B cell (primary cell): ENCODE data around the gene CGB3. TPM values are rescaled to one million over a fixed set of nuclear protein-coding genes. Genes with fewer than 3 reads are reported as not detected.

ENCODE experiments used
- ATAC-seq: fragments of 200-7000 bp; cut with Tn5 transposase; one replicate; pipeline ENCODE4 v1.10.0; 2021; ENCODE audit warnings: low read depth, mild to moderate bottlenecking, moderate number of reproducible peaks, moderate library complexity
- CTCF ChIA-PET: fragments of 350-600 bp; sonication (Branson Sonifier 250); formaldehyde crosslinking; loops from one replicate; lab custom pipeline; 2021; ENCODE audit warnings: antibody characterized with exemption, inconsistent platforms; lab: Charles Lee
- POLR2A ChIA-PET: fragments of 350-600 bp; sonication (Branson Sonifier 250); formaldehyde crosslinking; loops from one replicate; lab custom pipeline; 2021; ENCODE audit warnings: antibody characterized with exemption; lab: Charles Lee
- DNase-seq: peaks from one replicate; pipeline ENCODE4 v3.0.0; 2013
- H2AFZ ChIP-seq: 2 replicates; pipeline ENCODE4 v1.6.1; 2012; ENCODE audit warnings: mild to moderate bottlenecking, low read depth, low read length; ENCODE audit not compliant: insufficient read depth, poor library complexity, severe bottlenecking
- H3K27ac ChIP-seq, 2 donors: 1 replicate in 1 of 2; 2 replicates in 1 of 2; pipeline ENCODE4 v1.5.1; 2012 to 2013; ENCODE audit warnings: low read length in 2 of 2, mild to moderate bottlenecking in 2 of 2, moderate library complexity in 1 of 2
- H3K27me3 ChIP-seq, 4 experiments: fragments of 200-600 bp in 1 of 4; sonication (generic) in 1 of 4; replicated peaks in 1 of 4; 1 replicate in 2 of 4; 2 replicates in 2 of 4; pipeline versions ENCODE4 v1.6.1 to v1.7.0; 2013 to 2016; ENCODE audit warnings: low read length in 3 of 4, mild to moderate bottlenecking in 2 of 4, mixed read lengths in 1 of 4, moderate library complexity in 1 of 4; ENCODE audit not compliant: insufficient read depth in 4 of 4, control insufficient read depth in 3 of 4; ENCODE audit errors: control extremely low read depth in 1 of 4
- H3K36me3 ChIP-seq, 2 experiments: replicated peaks in 1 of 2; 1 replicate in 1 of 2; 2 replicates in 1 of 2; pipeline versions ENCODE4 v1.6.1 to v1.7.1; 2013; ENCODE audit warnings: low read length in 1 of 2; ENCODE audit not compliant: insufficient read depth in 2 of 2, control insufficient read depth in 1 of 2; ENCODE audit errors: control extremely low read depth in 1 of 2, extremely low read depth in 1 of 2
- H3K4me1 ChIP-seq, 2 donors: fragments of 200-600 bp in 1 of 2; sonication (generic) in 1 of 2; 1 replicate in 1 of 2; 2 replicates in 1 of 2; pipeline versions ENCODE4 v1.5.1 to v1.6.1; 2013 to 2017; ENCODE audit warnings: low read length in 2 of 2; ENCODE audit not compliant: control insufficient read depth in 2 of 2, insufficient read depth in 2 of 2
- H3K4me2 ChIP-seq: replicated peaks from 2 replicates; pipeline ENCODE3; 2012; ENCODE audit warnings: mild to moderate bottlenecking, low read depth, low read length; ENCODE audit not compliant: poor library complexity, severe bottlenecking
- H3K4me3 ChIP-seq, 5 experiments: fragments of 200-600 bp in 1 of 5; sonication (generic) in 1 of 5; 1 replicate in 3 of 5; 2 replicates in 2 of 5; pipeline versions ENCODE4 v1.5.1 to v1.7.0; 2011 to 2016; ENCODE audit warnings: low read length in 4 of 5, mild to moderate bottlenecking in 4 of 5, low read depth in 2 of 5, control low read depth in 1 of 5, moderate library complexity in 1 of 5; ENCODE audit not compliant: insufficient read depth in 1 of 5; ENCODE audit errors: control extremely low read depth in 1 of 5, extremely low read depth in 1 of 5
- H3K79me2 ChIP-seq: fragments of 200-600 bp; sonication (generic); one replicate; pipeline ENCODE4 v1.6.0; 2016; ENCODE audit warnings: low read length; ENCODE audit not compliant: control insufficient read depth, insufficient read depth
- H3K9ac ChIP-seq: fragments of 200-600 bp; sonication (generic); 2 replicates; pipeline ENCODE4 v1.6.1; 2017; ENCODE audit warnings: mild to moderate bottlenecking, low read length, moderate library complexity
- H3K9me3 ChIP-seq, 3 donors: one replicate each; pipeline versions ENCODE4 v1.6.1 to v1.7.1; 2013; ENCODE audit warnings: low read length in 2 of 3; ENCODE audit not compliant: control insufficient read depth in 2 of 3, insufficient read depth in 1 of 3; ENCODE audit errors: control extremely low read depth in 1 of 3
- H4K20me1 ChIP-seq: 2 replicates; pipeline ENCODE4 v1.6.0; 2012; ENCODE audit warnings: mild to moderate bottlenecking, low read length; ENCODE audit not compliant: insufficient read depth, control insufficient read depth, poor library complexity, severe bottlenecking
- H3K27ac Mint-ChIP-seq: one replicate; pipeline ENCODE4 v1.8.0; 2021; ENCODE audit warnings: mixed read lengths
- H3K27me3 Mint-ChIP-seq: one replicate; pipeline ENCODE4 v1.8.0; 2021; ENCODE audit warnings: mixed read lengths
- H3K4me1 Mint-ChIP-seq: one replicate; pipeline ENCODE4 v1.8.0; 2021; ENCODE audit warnings: mixed read lengths
- H3K4me3 Mint-ChIP-seq: one replicate; pipeline ENCODE4 v1.8.0; 2021; ENCODE audit warnings: mixed read lengths
- H3K9me3 Mint-ChIP-seq: one replicate; pipeline ENCODE4 v1.8.0; 2022; ENCODE audit warnings: mixed read lengths; ENCODE audit not compliant: insufficient read depth
- EZH2 ChIP-seq: IDR thresholded peaks from 2 replicates; pipeline ENCODE4 v1.6.1; 2012; ENCODE audit warnings: borderline replicate concordance, low read depth, mild to moderate bottlenecking, moderate library complexity, low read length; ENCODE audit not compliant: insufficient read depth, poor library complexity, severe bottlenecking
- WGBS: methylation state at CpG from one replicate; pipeline ENCODE4 v1.1.5; 2013; ENCODE audit warnings: missing lambda C conversion rate; ENCODE audit not compliant: insufficient coverage; 5-methylcytosine and 5-hydroxymethylcytosine counted together
- intact Hi-C: fragments of 100-400 bp; cut with micrococcal nuclease; formaldehyde crosslinking; loops from one replicate; pipeline ENCODE4 v1.10.0; 2022
- polyA plus RNA-seq: library from polyadenylated mRNA; depleted of rRNA; stranded (reverse); fragments of >200 nt; gene quantifications from 2 replicates; pipeline ENCODE4 v1.2.3, GENCODE V29; 2012
- total RNA-seq, 2 donors: library from RNA; stranded (reverse); fragments of 120-200 nt in 1 of 2; gene quantifications; 1 replicate in 1 of 2; 2 replicates in 1 of 2; pipeline versions ENCODE4 v1.2.3 to v1.2.4, GENCODE V29; 2013 to 2022
- TF ChIP-seq, protein P1 (sequence below): fragments of 200-600 bp; IDR thresholded peaks from one replicate; pipeline ENCODE4 v1.8.0; 2022; ENCODE audit warnings: antibody characterized with exemption, mild to moderate bottlenecking

Gene CGB3
- total and polyA plus RNA-seq, 2 donors (not counting 1 experiment from before 2014, with no cell fraction given) = not detected

DNA sequence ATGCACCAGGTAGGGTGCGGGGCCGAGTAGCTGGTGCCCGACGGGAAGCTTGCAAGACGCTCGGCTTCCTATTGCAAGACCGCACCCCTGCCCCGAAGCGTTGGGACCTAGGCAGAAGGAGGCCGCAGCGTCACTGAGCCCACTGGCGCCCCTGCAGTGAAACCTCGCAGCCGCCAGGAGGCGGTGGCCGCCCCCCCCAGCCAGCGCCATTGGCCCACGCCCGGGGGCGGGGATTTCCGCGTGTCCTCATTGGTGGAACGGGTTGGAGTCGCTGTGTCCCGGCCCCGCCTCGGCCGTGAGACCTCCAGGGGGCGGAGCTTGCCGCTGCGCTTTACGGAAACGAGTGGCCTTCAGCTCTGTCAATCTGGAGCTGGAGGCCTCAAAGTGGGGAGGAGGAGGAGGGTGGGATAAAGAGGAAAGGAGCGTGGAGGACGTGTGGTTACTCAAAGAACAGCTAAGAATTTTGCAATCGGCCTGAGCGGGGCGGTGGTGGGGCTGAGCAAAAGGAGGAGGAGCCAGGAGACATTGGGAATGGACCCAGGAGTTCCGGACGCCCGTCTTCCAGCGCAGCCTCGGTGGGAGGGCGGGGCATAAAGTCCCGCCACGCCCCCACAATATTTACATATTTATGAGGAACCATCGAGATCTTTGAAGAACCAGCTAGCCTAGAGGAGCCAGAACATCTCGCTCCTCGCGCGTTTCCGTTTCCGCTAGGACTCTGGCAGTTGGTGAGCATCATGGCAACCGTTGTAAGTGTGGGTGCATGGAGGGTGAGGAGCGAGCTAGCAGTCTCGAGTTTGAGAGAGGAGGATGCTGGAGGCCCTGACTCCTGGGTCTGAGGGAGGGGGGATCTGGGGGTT, 30.7 kb downstream of the CGB3 start, which contains the start of the genes GYS1 and RUVBL2:
GYS1 (minus strand) TSS at position 135 of the 860 bp plus-strand sequence. CDS start 197 bp downstream, outside the sequence.
RUVBL2 (plus strand) TSS at position 713 of the 860 bp plus-strand sequence; CDS start at position 738, 25 bp downstream.
- peaks cover 0 to 6% of the 10 kb centered on the region in 2 experiments for H3K36me3 ChIP-seq
- H3K4me2 ChIP-seq = peak within 1 kb of the TSS; percentile 99
- TF ChIP-seq EZH2 = no peak
- TF ChIP-seq, protein P1, sequence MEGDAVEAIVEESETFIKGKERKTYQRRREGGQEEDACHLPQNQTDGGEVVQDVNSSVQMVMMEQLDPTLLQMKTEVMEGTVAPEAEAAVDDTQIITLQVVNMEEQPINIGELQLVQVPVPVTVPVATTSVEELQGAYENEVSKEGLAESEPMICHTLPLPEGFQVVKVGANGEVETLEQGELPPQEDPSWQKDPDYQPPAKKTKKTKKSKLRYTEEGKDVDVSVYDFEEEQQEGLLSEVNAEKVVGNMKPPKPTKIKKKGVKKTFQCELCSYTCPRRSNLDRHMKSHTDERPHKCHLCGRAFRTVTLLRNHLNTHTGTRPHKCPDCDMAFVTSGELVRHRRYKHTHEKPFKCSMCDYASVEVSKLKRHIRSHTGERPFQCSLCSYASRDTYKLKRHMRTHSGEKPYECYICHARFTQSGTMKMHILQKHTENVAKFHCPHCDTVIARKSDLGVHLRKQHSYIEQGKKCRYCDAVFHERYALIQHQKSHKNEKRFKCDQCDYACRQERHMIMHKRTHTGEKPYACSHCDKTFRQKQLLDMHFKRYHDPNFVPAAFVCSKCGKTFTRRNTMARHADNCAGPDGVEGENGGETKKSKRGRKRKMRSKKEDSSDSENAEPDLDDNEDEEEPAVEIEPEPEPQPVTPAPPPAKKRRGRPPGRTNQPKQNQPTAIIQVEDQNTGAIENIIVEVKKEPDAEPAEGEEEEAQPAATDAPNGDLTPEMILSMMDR = peak; percentile 99
- peak within 1 kb of the TSS; percentile 94 for H3K9ac ChIP-seq
- H3K27me3 ChIP-seq = no peaks in the 10 kb centered on the region
- no peaks in the 10 kb centered on the region for H3K9me3 ChIP-seq
- Mint-ChIP-seq H3K9me3 (no peaks in the 10 kb centered on the region), H3K4me1 (peaks cover 34% of the 10 kb centered on the region), H3K27ac (peak within 1 kb of the TSS; percentile 92), H3K4me3 (peak within 1 kb of the TSS; percentile 94), H3K27me3 (no peaks in the 10 kb centered on the region)
- under 1% methylated on average over 48 of the region's 56 CpGs for WGBS
- peaks cover 15 to 27% of the 10 kb centered on the region in 2 donors for H3K4me1 ChIP-seq
- peaks cover 69% of the 10 kb centered on the region for H3K79me2 ChIP-seq
- peak; percentile 100 for DNase-seq
- H4K20me1 ChIP-seq = peaks cover 15% of the 10 kb centered on the region
- peak within 1 kb of the TSS; percentile 94 for H2AFZ ChIP-seq
- intact Hi-C loops = loop anchor here (1.0 to 10.0 kb wide), 9 partner anchors 15 to 215 kb away; partner anchors contain the start of genes C19orf73, FTL, LIN7B and NUCB1
- peak within 1 kb of the TSS; percentile 77 to 89 for H3K27ac ChIP-seq
- peak; percentile 91 for ATAC-seq
- H3K4me3 ChIP-seq = peak within 1 kb of the TSS; percentile 61 to 94 (median 79)
- ChIA-PET CTCF (interaction anchor here (0.5 to 3.4 kb wide), 37 partner anchors 8 to 573 kb away, joined by 3 to 17 read pairs (median 4); partner anchors contain the start of genes DHDH, FTL, HSD17B14 and LIN7B), POLR2A (interaction anchor here (0.6 to 1.4 kb wide), 16 partner anchors 10 to 1250 kb away, joined by 3 to 17 read pairs (median 5); partner anchors contain the start of genes BAX, CA11, FTL and HSD17B14)
